DLD1 (cell line): ENCODE measurements around the gene FAM171A1.
"Not testable (repeated sequence)": the region's sequence is repeated elsewhere in the genome, so short reads cannot be mapped to it uniquely, and the experiment has no call there.

Experiments
- in situ Hi-C: cut with HindIII; loops from 2 replicates; pipeline ENCODE4 v1.10.0; 2017; ENCODE audit warnings: low sequenced_read_pairs

FAM171A1 gene

GRCh38 chr10:15293862-15294842 is 76.9 kb downstream of the FAM171A1 start:
- in situ Hi-C loops = no loop called here

- in situ Hi-C loops = no loop called here
Observed at GRCh38 chr10:15290671-15291070, 80.4 kb downstream of the FAM171A1 start.

- in situ Hi-C loops = no loop called here
Observed at GRCh38 chr10:15290150-15290549, 80.9 kb downstream of the FAM171A1 start.

- in situ Hi-C loops = no loop called here
Observed at GRCh38 chr10:15280974-15281373, 90.1 kb downstream of the FAM171A1 start.

GRCh38 chr10:15280462-15280861 is 90.6 kb downstream of the FAM171A1 start:
- in situ Hi-C loops = no loop called here

- in situ Hi-C loops = no loop called here
Observed at GRCh38 chr10:15279236-15279635, 91.9 kb downstream of the FAM171A1 start.

- in situ Hi-C loops = no loop called here
Observed at GRCh38 chr10:15278786-15279185, 92.3 kb downstream of the FAM171A1 start.

- in situ Hi-C loops = not testable (repeated sequence)
Observed at GRCh38 chr10:15276039-15276438, 95.0 kb downstream of the FAM171A1 start.

GRCh38 chr10:15269838-15270237 is 101.3 kb downstream of the FAM171A1 start:
- in situ Hi-C loops = not testable (repeated sequence)

- in situ Hi-C loops = no loop called here
Observed at GRCh38 chr10:15267496-15267895, 103.6 kb downstream of the FAM171A1 start.

GRCh38 chr10:15266117-15266516 is 105.0 kb downstream of the FAM171A1 start:
- in situ Hi-C loops = no loop called here

GRCh38 chr10:15265558-15265957 is 105.5 kb downstream of the FAM171A1 start:
- in situ Hi-C loops = no loop called here

- in situ Hi-C loops = no loop called here
Observed at GRCh38 chr10:15265056-15265455, 106.0 kb downstream of the FAM171A1 start.

GRCh38 chr10:15263657-15264323 is 107.3 kb downstream of the FAM171A1 start:
- in situ Hi-C loops = no loop called here

GRCh38 chr10:15262036-15262713 is 108.9 kb downstream of the FAM171A1 start:
- in situ Hi-C loops = no loop called here

GRCh38 chr10:15259136-15259535 is 112.0 kb downstream of the FAM171A1 start:
- in situ Hi-C loops = no loop called here

- in situ Hi-C loops = no loop called here
Observed at GRCh38 chr10:15258255-15258654, 112.8 kb downstream of the FAM171A1 start.

- in situ Hi-C loops = no loop called here
Observed at GRCh38 chr10:15255961-15256360, 115.1 kb downstream of the FAM171A1 start.

- in situ Hi-C loops = no loop called here
Observed at GRCh38 chr10:15254808-15255648, 116.1 kb downstream of the FAM171A1 start.
